ENCODE results near the gene CRIP3.
A peak's percentile ranks its signal among the peaks of the same experiment; 100 is the strongest.

Gene CRIP3

DNA sequence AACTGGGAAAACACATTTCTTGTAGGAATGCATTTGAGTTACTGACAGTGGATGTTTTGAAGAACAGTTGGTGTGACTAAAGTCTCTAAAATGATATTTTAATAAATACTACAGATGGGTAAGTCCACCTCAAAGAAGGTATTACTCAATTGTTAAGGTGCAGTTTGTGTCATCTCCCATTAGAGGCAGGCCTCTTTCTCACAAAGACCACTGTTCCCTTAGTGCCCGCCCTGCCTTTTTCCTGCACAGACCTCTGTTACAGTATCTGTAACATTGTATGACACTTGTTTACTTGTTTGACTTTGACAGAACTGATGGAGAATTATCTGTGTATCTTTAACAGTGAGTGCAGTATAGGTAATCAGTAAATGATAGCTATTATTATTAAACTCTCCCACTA is 5.2 kb upstream of the CRIP3 start:
- Histone ChIP-seq H3K27me3 (ENCODE audit: control insufficient read depth, insufficient read depth, low read length) (no peaks in the 10 kb centered on the region), H3K4me3 (ENCODE audit: low read depth, low read length) (no peak overlapping the region), H3K9me3 (ENCODE audit: control insufficient read depth, low read length) (no peaks in the 10 kb centered on the region), H3K9ac (no peak overlapping the region), H3K79me2 (no peaks in the 10 kb centered on the region), H3K27ac (no peak overlapping the region), H2AFZ (no peak overlapping the region), H3K4me1 (no peaks in the 10 kb centered on the region), H3K4me2 (ENCODE audit: low read length) (no peak overlapping the region), H3K36me3 (ENCODE audit: control insufficient read depth, insufficient read depth, low read length) (no peaks in the 10 kb centered on the region)
- TF ChIP-seq, protein P1, sequence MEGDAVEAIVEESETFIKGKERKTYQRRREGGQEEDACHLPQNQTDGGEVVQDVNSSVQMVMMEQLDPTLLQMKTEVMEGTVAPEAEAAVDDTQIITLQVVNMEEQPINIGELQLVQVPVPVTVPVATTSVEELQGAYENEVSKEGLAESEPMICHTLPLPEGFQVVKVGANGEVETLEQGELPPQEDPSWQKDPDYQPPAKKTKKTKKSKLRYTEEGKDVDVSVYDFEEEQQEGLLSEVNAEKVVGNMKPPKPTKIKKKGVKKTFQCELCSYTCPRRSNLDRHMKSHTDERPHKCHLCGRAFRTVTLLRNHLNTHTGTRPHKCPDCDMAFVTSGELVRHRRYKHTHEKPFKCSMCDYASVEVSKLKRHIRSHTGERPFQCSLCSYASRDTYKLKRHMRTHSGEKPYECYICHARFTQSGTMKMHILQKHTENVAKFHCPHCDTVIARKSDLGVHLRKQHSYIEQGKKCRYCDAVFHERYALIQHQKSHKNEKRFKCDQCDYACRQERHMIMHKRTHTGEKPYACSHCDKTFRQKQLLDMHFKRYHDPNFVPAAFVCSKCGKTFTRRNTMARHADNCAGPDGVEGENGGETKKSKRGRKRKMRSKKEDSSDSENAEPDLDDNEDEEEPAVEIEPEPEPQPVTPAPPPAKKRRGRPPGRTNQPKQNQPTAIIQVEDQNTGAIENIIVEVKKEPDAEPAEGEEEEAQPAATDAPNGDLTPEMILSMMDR (IDR thresholded peaks at IDR 0.05): no peak

DNA sequence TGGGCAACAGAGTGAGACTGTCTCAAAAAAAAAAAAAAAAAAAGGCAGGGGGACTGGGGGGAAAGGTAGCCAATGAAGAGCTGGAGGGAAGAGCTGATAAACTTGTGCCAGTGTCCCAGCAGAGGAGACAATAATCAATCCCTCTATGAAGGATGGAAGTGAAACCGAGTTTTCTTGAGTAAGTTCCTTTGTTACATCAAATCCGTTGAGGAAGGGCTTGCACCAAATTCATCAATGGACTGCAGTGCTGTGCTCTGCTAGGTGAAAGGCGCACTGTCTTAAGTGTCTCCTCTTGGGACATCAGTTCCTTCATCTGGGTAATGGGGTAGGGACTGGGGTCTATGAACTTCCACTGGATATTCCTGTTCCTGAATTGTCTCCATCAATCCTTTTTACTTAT is 3.0 kb upstream of the CRIP3 start:
- H3K4me1 ChIP-seq: no peaks in the 10 kb centered on the region
- no peak overlapping the region for H2AFZ ChIP-seq
- no peaks in the 10 kb centered on the region for H3K79me2 ChIP-seq
- no peak overlapping the region for H3K4me3 ChIP-seq (ENCODE audit: low read depth, low read length)
- H3K36me3 ChIP-seq (ENCODE audit: control insufficient read depth, insufficient read depth, low read length): no peaks in the 10 kb centered on the region
- no peak overlapping the region for H3K9ac ChIP-seq
- H3K4me2 ChIP-seq (ENCODE audit: low read length): no peak overlapping the region
- TF ChIP-seq, protein P1 (IDR thresholded peaks at IDR 0.05): no peak
- no peak overlapping the region for H3K27ac ChIP-seq
- no peaks in the 10 kb centered on the region for H3K9me3 ChIP-seq (ENCODE audit: control insufficient read depth, low read length)
- H3K27me3 ChIP-seq (ENCODE audit: control insufficient read depth, insufficient read depth, low read length): no peaks in the 10 kb centered on the region

DNA sequence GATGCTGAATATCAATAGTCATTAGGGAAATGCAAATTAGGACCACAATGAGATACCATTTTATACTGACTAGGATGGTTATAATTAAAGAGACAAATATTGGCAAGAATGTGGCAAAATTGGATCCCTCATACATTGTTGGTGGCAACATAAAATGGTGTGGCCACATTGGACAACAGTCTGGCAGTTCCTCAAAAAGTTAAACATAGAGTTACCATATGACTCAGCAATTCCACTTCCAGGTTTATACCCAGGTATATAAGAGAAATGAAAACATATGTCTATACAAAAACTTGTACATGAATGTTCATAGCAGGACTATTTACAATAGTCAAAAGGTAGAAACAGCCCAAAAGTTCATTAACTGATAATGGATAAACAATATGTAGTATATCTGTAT is 2.0 kb upstream of the CRIP3 start:
- Histone ChIP-seq H2AFZ (no peak overlapping the region), H3K27ac (no peak overlapping the region), H3K9ac (no peak overlapping the region), H3K9me3 (ENCODE audit: control insufficient read depth, low read length) (no peaks in the 10 kb centered on the region), H3K79me2 (no peaks in the 10 kb centered on the region), H3K36me3 (ENCODE audit: control insufficient read depth, insufficient read depth, low read length) (no peaks in the 10 kb centered on the region), H3K27me3 (ENCODE audit: control insufficient read depth, insufficient read depth, low read length) (no peaks in the 10 kb centered on the region), H3K4me1 (no peaks in the 10 kb centered on the region), H3K4me3 (ENCODE audit: low read depth, low read length) (no peak overlapping the region), H3K4me2 (ENCODE audit: low read length) (no peak overlapping the region)
- TF ChIP-seq, protein P1 (IDR thresholded peaks at IDR 0.05): no peak

DNA sequence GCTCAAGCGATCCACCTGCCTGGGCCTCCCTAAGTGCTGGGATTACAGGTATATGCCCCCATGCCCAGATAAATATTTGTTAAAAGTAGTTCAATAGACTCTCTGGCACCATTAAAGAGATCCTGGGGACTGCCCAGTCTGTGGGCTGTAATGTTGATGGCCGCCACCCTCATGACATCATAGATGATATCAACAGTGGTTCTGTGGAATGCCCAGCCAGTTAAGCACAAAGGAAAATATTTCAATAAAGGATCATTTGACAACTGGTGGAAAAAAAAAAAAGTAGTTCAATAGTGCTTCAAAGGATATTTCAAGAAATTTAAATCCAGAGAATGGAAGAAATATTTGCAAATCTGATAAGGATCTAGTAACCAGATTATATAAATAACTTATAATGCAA is 1.5 kb upstream of the CRIP3 start:
- Histone ChIP-seq H3K27me3 (ENCODE audit: control insufficient read depth, insufficient read depth, low read length) (no peaks in the 10 kb centered on the region), H3K9me3 (ENCODE audit: control insufficient read depth, low read length) (no peaks in the 10 kb centered on the region), H3K4me2 (ENCODE audit: low read length) (no peak overlapping the region), H3K9ac (no peak overlapping the region), H3K79me2 (no peaks in the 10 kb centered on the region), H3K4me3 (ENCODE audit: low read depth, low read length) (no peak overlapping the region), H2AFZ (no peak overlapping the region), H3K4me1 (no peaks in the 10 kb centered on the region), H3K27ac (no peak overlapping the region), H3K36me3 (ENCODE audit: control insufficient read depth, insufficient read depth, low read length) (no peaks in the 10 kb centered on the region)
- TF ChIP-seq, protein P1 (IDR thresholded peaks at IDR 0.05): no peak

DNA sequence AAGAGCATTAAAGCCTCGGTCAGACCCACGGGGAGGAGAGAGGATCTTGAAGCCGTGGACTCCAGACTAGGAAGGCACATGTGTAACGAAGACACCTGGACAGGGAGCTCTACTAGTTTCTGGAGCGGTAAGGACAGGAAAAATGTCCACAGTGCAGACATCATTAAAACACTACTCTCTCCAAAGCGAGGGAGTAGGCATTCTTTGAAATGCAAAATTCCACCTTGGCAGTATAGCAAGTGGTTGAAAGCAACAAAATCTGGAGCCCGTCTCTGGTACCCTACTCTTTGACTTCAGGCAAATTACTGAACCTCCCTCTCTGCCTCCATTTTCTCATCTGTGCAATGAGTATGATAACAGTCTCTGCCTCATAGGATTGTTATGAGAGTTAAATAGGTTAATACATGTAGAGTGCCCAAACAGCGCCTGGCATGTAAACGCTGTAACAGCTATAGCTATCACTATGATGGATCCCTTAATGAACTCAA is 408 bp upstream of the CRIP3 start:
- no peaks in the 10 kb centered on the region for H3K36me3 ChIP-seq (ENCODE audit: control insufficient read depth, insufficient read depth, low read length)
- H3K79me2 ChIP-seq: no peaks in the 10 kb centered on the region
- no peak overlapping the region for H3K9ac ChIP-seq
- H2AFZ ChIP-seq: peak overlapping the region; percentile 85
- H3K9me3 ChIP-seq (ENCODE audit: control insufficient read depth, low read length): no peaks in the 10 kb centered on the region
- H3K27ac ChIP-seq: no peak overlapping the region
- peak overlapping the region; percentile 36 for H3K4me3 ChIP-seq (ENCODE audit: low read depth, low read length)
- H3K4me1 ChIP-seq: no peaks in the 10 kb centered on the region
- TF ChIP-seq, protein P1 (IDR thresholded peaks at IDR 0.05): no peak
- H3K27me3 ChIP-seq (ENCODE audit: control insufficient read depth, insufficient read depth, low read length): no peaks in the 10 kb centered on the region
- H3K4me2 ChIP-seq (ENCODE audit: low read length): peak overlapping the region; percentile 77
